HG03066 (cell line): Measurements from ENCODE around the gene ACTR3C.

ENCODE experiments used
- ATAC-seq: cut with Tn5 transposase; IDR thresholded peaks from one replicate; pipeline ENCODE4 v1.9.1; 2021; ENCODE audit warnings: low read depth; ENCODE audit not compliant: unreplicated experiment

ACTR3C gene

GRCh38 chr7:150359622-150360362 is 36.4 kb upstream of the ACTR3C start:
- ATAC-seq: no peak

DNA sequence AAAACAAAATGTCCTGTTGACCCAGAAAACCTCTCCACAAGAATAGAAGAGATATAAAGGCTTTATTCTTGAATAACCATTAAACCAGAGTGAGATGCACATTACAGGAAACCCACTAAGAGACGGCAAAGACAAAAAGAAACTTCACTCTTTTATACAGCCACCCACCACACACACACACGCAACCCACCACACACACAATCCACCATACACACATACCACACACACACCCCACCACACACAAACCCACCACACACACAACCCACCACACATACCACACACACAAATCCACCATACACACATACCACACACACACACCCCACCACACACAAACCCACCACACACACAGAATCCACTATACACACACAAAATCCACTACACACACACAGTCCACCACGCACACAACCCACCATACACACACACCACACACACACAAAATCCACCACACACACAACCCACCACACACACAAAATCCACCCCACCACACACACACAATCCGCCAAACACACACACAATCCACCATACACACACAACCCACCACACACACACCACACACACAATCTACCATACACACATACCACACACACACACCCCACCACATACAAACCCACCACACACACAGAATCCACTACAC is 35.8 kb upstream of the ACTR3C start:
- no peak for ATAC-seq

- ATAC-seq: no peak
These were observed 35.1 kb upstream of the ACTR3C start for GRCh38 chr7:150358433-150358832.

DNA sequence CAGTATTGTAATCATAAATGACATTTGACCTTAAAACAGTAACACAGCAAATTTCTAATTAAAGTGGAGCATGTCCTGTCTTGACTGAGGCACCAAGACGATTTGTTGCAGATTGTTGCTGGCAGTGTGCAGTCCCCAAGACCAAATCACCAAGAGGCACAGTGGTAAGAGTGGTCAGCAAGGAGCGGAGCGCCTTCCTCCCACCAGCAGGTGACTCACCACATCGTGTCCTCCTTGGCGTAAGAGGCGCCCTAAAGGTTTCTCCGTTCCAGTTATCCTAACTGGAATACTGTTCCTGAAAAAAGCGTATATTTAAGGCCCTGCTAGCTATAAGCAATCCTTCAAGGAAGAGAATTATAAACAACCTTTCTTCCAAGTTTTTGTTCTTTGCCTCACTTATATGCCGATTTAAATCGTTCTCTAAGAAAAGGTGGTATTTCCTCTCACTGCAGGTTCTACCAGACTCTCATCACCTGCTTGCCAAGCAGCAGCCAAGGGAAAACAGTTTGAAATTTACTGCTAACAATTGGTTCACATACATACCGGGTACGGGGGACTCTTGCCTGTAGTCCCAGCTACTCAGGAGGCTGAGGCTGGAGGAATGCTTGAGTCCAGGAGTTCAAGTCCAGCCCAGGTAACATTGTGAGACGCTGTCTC is 34.6 kb upstream of the ACTR3C start:
- ATAC-seq: no peak

GRCh38 chr7:150357270-150357669 is 33.9 kb upstream of the ACTR3C start:
- ATAC-seq: peak; percentile 61

DNA sequence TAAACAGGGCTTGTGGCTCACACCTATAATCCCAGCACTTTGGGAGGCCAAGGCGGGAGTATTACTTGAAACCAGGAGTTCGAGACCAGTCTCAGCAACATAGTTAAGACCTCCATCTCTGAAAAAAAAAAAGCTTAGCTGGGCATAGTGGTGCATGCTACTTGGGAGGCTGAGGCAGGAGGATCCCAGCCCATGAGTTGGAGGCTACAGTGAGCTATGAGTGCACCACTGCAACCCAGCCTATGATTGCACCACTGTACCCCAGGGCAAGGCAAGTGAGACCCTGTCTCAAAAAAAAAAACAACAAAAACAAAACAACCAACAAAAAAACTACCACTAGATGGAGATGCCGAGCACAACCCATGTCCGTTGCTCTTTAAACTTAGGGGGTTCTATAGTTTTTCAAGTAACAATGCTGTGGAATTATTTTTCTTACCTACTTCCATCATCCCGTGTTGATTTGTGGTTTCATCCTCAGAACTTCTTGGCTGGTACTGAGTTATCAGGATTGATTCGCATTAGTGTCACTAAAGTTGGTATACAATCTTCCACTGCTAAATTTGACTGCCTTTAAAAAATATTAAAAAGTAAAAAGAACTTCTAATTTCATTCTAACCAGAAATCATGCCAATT is 33.0 kb upstream of the ACTR3C start:
- ATAC-seq: no peak

- ATAC-seq: no peak
These were observed 32.3 kb upstream of the ACTR3C start for GRCh38 chr7:150355666-150356059.

- ATAC-seq: no peak
These were observed 28.3 kb upstream of the ACTR3C start for GRCh38 chr7:150351587-150352194.

DNA sequence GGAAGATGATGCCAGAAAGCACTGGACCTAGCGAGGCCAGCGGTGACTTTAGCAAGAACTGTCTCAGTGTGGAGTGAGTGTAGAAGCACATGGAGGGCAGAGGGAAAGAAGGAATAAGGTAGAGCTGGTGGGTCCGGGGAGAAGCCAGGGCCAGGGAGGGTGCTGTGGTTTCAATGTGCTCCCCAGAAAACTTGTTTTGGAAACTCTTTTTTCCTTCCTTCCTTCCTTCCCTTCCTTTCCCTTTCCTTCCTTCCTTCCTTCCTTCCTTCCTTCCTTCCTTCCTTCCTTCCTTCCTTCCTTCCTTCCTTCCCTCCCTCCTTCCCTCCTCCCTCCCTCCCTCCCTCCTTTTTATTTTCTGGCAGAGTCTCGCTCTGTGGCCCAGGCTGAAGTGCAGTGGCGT is 23.6 kb upstream of the ACTR3C start:
- no peak for ATAC-seq

DNA sequence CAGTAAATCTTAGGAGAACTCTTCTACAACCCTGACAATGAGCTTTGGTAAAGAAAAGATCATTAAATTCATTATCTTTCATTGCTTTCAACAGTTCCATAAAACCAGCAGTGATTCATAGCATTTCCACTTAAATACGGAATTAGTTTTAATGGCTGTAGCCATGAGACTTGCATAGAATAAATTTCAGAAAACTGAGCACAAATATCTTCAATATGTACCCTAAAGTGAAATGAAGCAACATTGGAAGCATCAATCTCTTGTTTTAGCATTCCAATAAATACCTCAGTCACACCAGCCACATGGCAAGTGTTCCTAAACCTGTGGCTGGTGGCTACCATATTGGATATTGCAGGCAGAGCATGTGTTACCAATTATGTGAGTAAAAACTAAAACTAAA is 21.7 kb upstream of the ACTR3C start:
- no peak for ATAC-seq

GRCh38 chr7:150344299-150344698 is 21.0 kb upstream of the ACTR3C start:
- ATAC-seq: no peak

DNA sequence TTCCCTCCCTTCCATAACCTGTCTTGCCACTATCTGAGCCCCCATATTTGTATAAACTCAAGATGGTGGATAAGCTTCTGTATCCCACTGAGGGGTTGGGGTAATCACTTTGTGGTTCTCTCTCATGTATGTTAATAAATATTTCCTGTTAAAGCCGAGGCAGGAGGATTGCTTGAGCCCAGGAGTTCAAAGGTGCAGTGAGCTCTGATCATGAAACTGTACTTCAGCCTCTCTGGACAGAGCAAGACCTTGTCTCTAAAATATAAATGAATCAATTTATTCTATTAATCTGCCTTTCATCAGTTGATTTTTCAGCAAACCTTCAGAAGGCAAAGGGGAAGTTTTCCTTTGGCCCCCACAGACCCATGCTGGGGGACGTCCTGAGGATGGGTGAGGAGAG is 19.9 kb upstream of the ACTR3C start:
- ATAC-seq: no peak

GRCh38 chr7:150342121-150342408 is 18.7 kb upstream of the ACTR3C start:
- no peak for ATAC-seq

- no peak for ATAC-seq
These were observed 18.1 kb upstream of the ACTR3C start, which contains the start of gene RARRES2 for GRCh38 chr7:150341263-150342120. Gene RARRES2 (minus strand): TSS chr7:150341629. CDS start chr7:150340609, 1,020 bp downstream.

- ATAC-seq: no peak
These were observed 17.5 kb upstream of the ACTR3C start for GRCh38 chr7:150340875-150341262.

DNA sequence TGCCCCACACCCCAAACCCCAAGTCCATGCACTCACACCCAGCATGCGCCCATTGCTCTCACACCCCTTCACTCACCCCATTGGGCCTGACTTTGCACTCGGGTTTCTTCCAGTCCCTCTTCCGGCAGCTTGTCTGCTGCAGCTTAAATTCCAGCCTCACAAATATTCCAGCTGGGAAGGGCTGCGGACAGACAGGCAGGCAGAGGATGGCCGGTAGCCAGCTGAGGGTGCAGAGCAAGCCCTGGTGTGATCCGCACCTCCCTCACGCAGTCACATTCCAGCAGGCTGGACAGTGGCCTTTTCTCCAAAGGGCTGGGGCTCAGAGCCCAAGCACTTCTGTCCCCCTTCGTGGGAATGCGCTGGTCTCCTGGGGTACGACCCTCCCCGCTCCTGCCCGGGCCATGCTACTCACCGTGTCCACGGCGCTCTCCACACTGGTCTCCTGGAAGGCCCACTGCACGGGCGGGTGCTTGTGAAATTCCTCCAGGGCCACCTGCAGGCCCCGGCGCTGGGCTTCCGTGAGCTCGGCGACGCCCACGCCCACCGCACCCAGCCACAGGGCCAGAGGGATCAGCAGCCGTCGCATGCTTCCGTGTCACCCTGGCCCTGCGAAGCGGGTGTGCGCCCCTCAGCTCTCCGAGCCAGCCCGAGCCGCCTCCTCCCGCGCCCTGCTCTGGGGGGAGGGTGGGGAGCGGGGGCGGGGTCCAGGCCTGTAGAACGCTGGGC is 16.8 kb upstream of the ACTR3C start:
- no peak for ATAC-seq

DNA sequence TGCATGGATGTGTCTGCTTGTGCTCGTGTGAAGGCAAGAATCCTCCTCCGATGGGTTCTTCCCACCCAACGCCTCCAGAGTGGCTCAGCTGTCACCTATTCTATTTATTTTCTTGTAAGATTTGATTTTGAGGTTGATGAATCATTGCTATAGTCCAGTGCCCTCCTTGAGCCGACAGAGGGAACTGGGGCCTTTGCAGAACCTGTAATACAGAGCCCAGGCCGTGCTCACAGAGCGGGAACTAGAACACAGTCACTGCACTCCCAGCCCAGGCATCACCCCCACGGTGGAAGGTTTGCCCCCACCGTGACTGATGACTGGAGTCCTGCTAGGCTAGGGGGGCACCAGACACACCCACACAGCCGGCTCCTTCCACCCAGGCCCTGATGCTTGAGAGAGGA is 16.1 kb upstream of the ACTR3C start:
- ATAC-seq: no peak

- no peak for ATAC-seq
These were observed 15.0 kb upstream of the ACTR3C start for GRCh38 chr7:150338166-150338829.

DNA sequence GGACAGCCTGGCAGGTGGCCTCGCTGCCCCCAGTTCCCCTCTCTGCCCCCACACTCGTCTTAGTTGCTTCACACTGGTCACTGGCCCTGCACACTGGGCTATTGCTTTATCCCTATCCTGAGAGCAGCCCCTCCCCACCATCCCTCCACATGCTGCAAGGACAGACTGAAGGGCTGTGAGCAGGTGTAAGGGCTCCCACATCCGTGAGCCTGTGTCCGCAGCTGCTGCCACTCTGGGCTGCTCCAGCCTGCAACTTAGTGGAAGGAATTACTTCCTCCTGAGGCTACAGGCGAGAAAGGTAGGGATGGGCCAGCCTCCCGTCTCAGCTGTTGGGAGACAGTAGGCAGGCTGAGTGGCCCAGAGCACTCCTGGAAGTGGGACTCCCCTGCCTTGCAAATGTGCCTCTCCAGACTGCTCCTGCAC is 14.3 kb upstream of the ACTR3C start:
- no peak for ATAC-seq
